COLO829 (cell line): ENCODE measurements around the gene LCN6.
"Not testable (repeated sequence)": the region's sequence is repeated elsewhere in the genome, so short reads cannot be mapped to it uniquely, and the experiment has no call there.

ENCODE experiments used
- DNase-seq: peaks from one replicate; pipeline ENCODE4 v3.0.0; 2012; ENCODE audit warnings: low spot score

The LCN6 gene

GRCh38 chr9:136724772-136725171, 23.6 kb downstream of the LCN6 start:
- DNase-seq, result no peak

- DNase-seq, result no peak
Measured at GRCh38 chr9:136723989-136724388, 24.3 kb downstream of the LCN6 start.

GRCh38 chr9:136723362-136723976, 24.9 kb downstream of the LCN6 start:
- no peak for DNase-seq

GRCh38 chr9:136722969-136723356, 25.4 kb downstream of the LCN6 start:
- DNase-seq, result no peak

GRCh38 chr9:136722093-136722968, 26.0 kb downstream of the LCN6 start:
- DNase-seq, result no peak

- no peak for DNase-seq
Measured at GRCh38 chr9:136721339-136722092, 26.8 kb downstream of the LCN6 start.

- DNase-seq, result no peak
Measured at GRCh38 chr9:136720898-136721338, 27.4 kb downstream of the LCN6 start.

GRCh38 chr9:136720251-136720897, 28.0 kb downstream of the LCN6 start:
- no peak for DNase-seq

GRCh38 chr9:136719195-136719880, 29.0 kb downstream of the LCN6 start:
- DNase-seq, result no peak

GRCh38 chr9:136718345-136719194, 29.8 kb downstream of the LCN6 start:
- no peak for DNase-seq

- no peak for DNase-seq
Measured at GRCh38 chr9:136717399-136717798, 30.9 kb downstream of the LCN6 start.

GRCh38 chr9:136714893-136715274, 33.4 kb downstream of the LCN6 start:
- no peak for DNase-seq

- DNase-seq, result no peak
Measured at GRCh38 chr9:136714096-136714892, 34.0 kb downstream of the LCN6 start.

- no peak for DNase-seq
Measured at GRCh38 chr9:136713550-136713949, 34.8 kb downstream of the LCN6 start.

- no peak for DNase-seq
Measured at GRCh38 chr9:136712690-136713544, 35.4 kb downstream of the LCN6 start.

GRCh38 chr9:136711751-136712689, 36.3 kb downstream of the LCN6 start, which contains the start of gene DIPK1B:
Gene DIPK1B, plus strand, starts transcription at chr9:136712572. Its CDS starts 94 bp downstream, at chr9:136712666.
- DNase-seq, result no peak

GRCh38 chr9:136711219-136711648, 37.1 kb downstream of the LCN6 start:
- not testable (repeated sequence) for DNase-seq

- DNase-seq, result no peak
Measured at GRCh38 chr9:136710543-136710942, 37.8 kb downstream of the LCN6 start.
